Epithelial cell of proximal tubule (primary cell): Measurements from ENCODE around the gene RETREG1. TPM values are rescaled to one million over a fixed set of nuclear protein-coding genes. Genes with fewer than 3 reads are reported as not detected.

Source experiments
- DNase-seq: peaks from one replicate; pipeline ENCODE4 v3.0.0-alpha.2; 2011; ENCODE audit warnings: low read depth
- H3K4me3 ChIP-seq: 2 replicates; pipeline ENCODE4 v1.5.1; 2011; ENCODE audit warnings: low read depth, mild to moderate bottlenecking, low read length
- CTCF ChIP-seq: conservative IDR thresholded peaks from 2 replicates; pipeline ENCODE4 v1.5.1; 2012; ENCODE audit warnings: low read depth, mild to moderate bottlenecking, low read length
- total RNA-seq: library from RNA; depleted of rRNA; stranded (reverse); fragments of >200 nt; gene quantifications from 2 replicates; pipeline ENCODE4 v1.2.3, GENCODE V29; 2015

The RETREG1 gene
- total RNA-seq, 1 donor from 2014 or later: 17.5 TPM

GRCh38 chr5:16602182-16602581, 14.6 kb downstream of the RETREG1 start:
- TF ChIP-seq CTCF: no peak
- H3K4me3 ChIP-seq: no peak overlapping the region
- no peak for DNase-seq

- H3K4me3 ChIP-seq: no peak overlapping the region
- TF ChIP-seq CTCF: no peak
- DNase-seq: no peak
Observed at GRCh38 chr5:16600946-16601345, 15.9 kb downstream of the RETREG1 start.

- TF ChIP-seq CTCF: no peak
- DNase-seq: no peak
- H3K4me3 ChIP-seq: no peak overlapping the region
Observed at GRCh38 chr5:16600397-16600796, 16.4 kb downstream of the RETREG1 start.

GRCh38 chr5:16597946-16598694, 18.7 kb downstream of the RETREG1 start:
- H3K4me3 ChIP-seq: no peak overlapping the region
- no peak for DNase-seq
- no peak for TF ChIP-seq CTCF

- TF ChIP-seq CTCF: no peak
Observed at GRCh38 chr5:16596581-16596940, 20.2 kb downstream of the RETREG1 start.

GRCh38 chr5:16595881-16596580, 20.8 kb downstream of the RETREG1 start:
- no peak for TF ChIP-seq CTCF
- no peak overlapping the region for H3K4me3 ChIP-seq
- no peak for DNase-seq

More at GRCh38 chr5:16596581-16596940, 20.2 kb downstream of the RETREG1 start:
- DNase-seq: no peak
- no peak overlapping the region for H3K4me3 ChIP-seq
